AG04450 (cell line): Measurements from ENCODE around the gene AGPAT2. TPM values are rescaled to one million over a fixed set of nuclear protein-coding genes. Genes with fewer than 3 reads are reported as not detected.

Experiments used
- CTCF ChIA-PET: fragments of 300-600, 350-600 bp; formaldehyde crosslinking; extraction: SDS; loops from one replicate; lab custom pipeline; 2022; ENCODE audit warnings: antibody characterized with exemption, inconsistent platforms; lab: Charles Lee
- POLR2A ChIA-PET: fragments of 350-600 bp; formaldehyde crosslinking; extraction: SDS; loops from one replicate; lab custom pipeline; 2021; ENCODE audit warnings: antibody characterized with exemption, inconsistent platforms; lab: Yijun Ruan, JAX
- DNase-seq: peaks from one replicate; pipeline ENCODE4 v3.0.0-alpha.2; 2011; ENCODE audit warnings: low read depth, low spot score
- H3K27ac ChIP-seq: one replicate; pipeline ENCODE4 v1.5.1; 2012; ENCODE audit warnings: low read depth, low read length, control low read depth
- H3K27me3 ChIP-seq: one replicate; pipeline ENCODE4 v1.6.0; 2012; ENCODE audit warnings: low read length; ENCODE audit not compliant: control insufficient read depth, insufficient read depth
- H3K4me3 ChIP-seq: 2 replicates; pipeline ENCODE4 v1.5.1; 2011; ENCODE audit warnings: mild to moderate bottlenecking, low read depth, low read length, control low read depth
- H3K9me3 ChIP-seq: 2 replicates; pipeline ENCODE4 v1.5.1; 2012; ENCODE audit warnings: low read length; ENCODE audit not compliant: control insufficient read depth, insufficient read depth
- CTCF ChIP-seq: IDR thresholded peaks from 2 replicates; pipeline ENCODE4 v1.5.1; 2011; ENCODE audit warnings: low read depth, low read length, control low read depth, inconsistent platforms
- polyA plus RNA-seq: library from polyadenylated mRNA; depleted of rRNA; stranded (reverse); fragments of >200 nt; gene quantifications from 2 replicates; pipeline ENCODE4 v1.2.3, GENCODE V29; 2011

AGPAT2 gene
- polyA plus RNA-seq, 1 experiment = 24.4 TPM

GRCh38 chr9:136693135-136693489 lies 5.9 kb upstream of the AGPAT2 start:
- ChIA-PET POLR2A (interaction anchor here (0.6 kb wide), 1 partner anchor 55 kb away, joined by 3 read pairs; no protein-coding TSS in a partner anchor), CTCF (no interaction called here)
- H3K27me3 ChIP-seq = peaks cover 13% of the 10 kb centered on the region
- TF ChIP-seq CTCF = no peak
- no peak overlapping the region for H3K27ac ChIP-seq
- H3K9me3 ChIP-seq = no peaks in the 10 kb centered on the region; the same call in 1 of the 2 replicates
- no peak for DNase-seq
- no peak overlapping the region for H3K4me3 ChIP-seq

- DNase-seq = no peak
- Histone ChIP-seq H3K27ac (no peak overlapping the region), H3K9me3 (peaks cover 4% of the 10 kb centered on the region; the same call in 1 of the 2 replicates), H3K27me3 (peaks cover 12% of the 10 kb centered on the region), H3K4me3 (no peak overlapping the region)
- TF ChIP-seq CTCF = no peak
- POLR2A ChIA-PET = no interaction called here
- CTCF ChIA-PET = no interaction called here
Measured at GRCh38 chr9:136692185-136693134, 5.2 kb upstream of the AGPAT2 start.

- DNase-seq = no peak
- Histone ChIP-seq H3K4me3 (no peak overlapping the region), H3K9me3 (peaks cover 4% of the 10 kb centered on the region; the same call in 1 of the 2 replicates), H3K27me3 (peaks cover 11% of the 10 kb centered on the region), H3K27ac (no peak overlapping the region)
- CTCF ChIA-PET = no interaction called here
- TF ChIP-seq CTCF = no peak
- POLR2A ChIA-PET = no interaction called here
Measured at GRCh38 chr9:136691316-136692184, 4.3 kb upstream of the AGPAT2 start.

GRCh38 chr9:136690806-136691261 lies 3.6 kb upstream of the AGPAT2 start:
- Histone ChIP-seq H3K4me3 (no peak overlapping the region), H3K27ac (no peak overlapping the region), H3K9me3 (peaks cover 4% of the 10 kb centered on the region; the same call in 1 of the 2 replicates), H3K27me3 (peaks cover 8% of the 10 kb centered on the region)
- ChIA-PET POLR2A (no interaction called here), CTCF (no interaction called here)
- no peak for DNase-seq
- TF ChIP-seq CTCF = no peak
